ENCODE results near the gene TCHH.

TCHH gene

GRCh38 chr1:152107031-152107983 is 7.9 kb downstream of the TCHH start:
- Histone ChIP-seq H2BK15ac (ENCODE audit: low read depth, poor library complexity, severe bottlenecking) (no peak overlapping the region), H3K4me2 (ENCODE audit: low read length, poor library complexity, severe bottlenecking) (no peak overlapping the region), H3K9me3 (ENCODE audit: control insufficient read depth, low read length) (no peaks in the 10 kb centered on the region), H3K4ac (ENCODE audit: low read depth in 1 of 2, low read length in 2 of 2) (no peak overlapping the region), H4K8ac (ENCODE audit: low read length) (no peak overlapping the region), H3K14ac (ENCODE audit: low read length in 2 of 2) (no peak overlapping the region), H3K36me3 (ENCODE audit: control insufficient read depth in 1 of 2, insufficient read depth in 2 of 2, low read depth in 1 of 2, low read length in 2 of 2) (no peaks in the 10 kb centered on the region), H2BK12ac (ENCODE audit: low read length in 2 of 2) (no peak overlapping the region), H3K4me1 (ENCODE audit: control insufficient read depth, insufficient read depth, low read depth, low read length) (no peaks in the 10 kb centered on the region), H3K27me3 (ENCODE audit: control insufficient read depth in 1 of 2, insufficient read depth in 1 of 2, low read length in 2 of 2) (peaks cover 22 to 75% of the 10 kb centered on the region in 2 experiments), H4K91ac (ENCODE audit: low read length) (no peak overlapping the region), H3K23ac (ENCODE audit: low read length in 2 of 2) (no peak overlapping the region), H2AK5ac (ENCODE audit: low read length, severe bottlenecking) (no peak overlapping the region), H2AFZ (ENCODE audit: low read depth, low read length) (no peak overlapping the region), H3K18ac (ENCODE audit: low read depth in 1 of 2, low read length in 2 of 2) (no peak overlapping the region), H2BK120ac (ENCODE audit: low read depth, low read length) (no peak overlapping the region), H3K79me1 (replicated peaks; ENCODE audit: low read length, poor library complexity, severe bottlenecking) (no peaks in the 10 kb centered on the region), H3K9ac (ENCODE audit: low read length) (peak overlapping the region; percentile 56), H3K4me3 (ENCODE audit: insufficient read depth in 1 of 2, low read depth in 1 of 2, low read length in 2 of 2) (peak overlapping the region in 1 of 2 experiments; percentile 81), H3K27ac (ENCODE audit: low read length, poor library complexity, severe bottlenecking) (no peak overlapping the region), H2BK5ac (ENCODE audit: low read depth, low read length, poor library complexity, severe bottlenecking) (no peak overlapping the region)
- DNase-seq = no peak
- WGBS = 74% methylated on average over 40 of the region's 41 CpGs

GRCh38 chr1:152104854-152105253 is 10.4 kb downstream of the TCHH start:
- Histone ChIP-seq H3K79me1 (replicated peaks; ENCODE audit: low read length, poor library complexity, severe bottlenecking) (no peaks in the 10 kb centered on the region), H3K9me3 (ENCODE audit: control insufficient read depth, low read length) (no peaks in the 10 kb centered on the region), H3K27me3 (ENCODE audit: control insufficient read depth in 1 of 2, insufficient read depth in 1 of 2, low read length in 2 of 2) (peaks cover 7 to 84% of the 10 kb centered on the region in 2 experiments), H2BK120ac (ENCODE audit: low read depth, low read length) (no peak overlapping the region), H2BK15ac (ENCODE audit: low read depth, poor library complexity, severe bottlenecking) (no peak overlapping the region), H3K4me2 (ENCODE audit: low read length, poor library complexity, severe bottlenecking) (no peak overlapping the region), H2AK5ac (ENCODE audit: low read length, severe bottlenecking) (no peak overlapping the region), H4K91ac (ENCODE audit: low read length) (no peak overlapping the region), H2BK5ac (ENCODE audit: low read depth, low read length, poor library complexity, severe bottlenecking) (no peak overlapping the region), H3K4me3 (ENCODE audit: insufficient read depth in 1 of 2, low read depth in 1 of 2, low read length in 2 of 2) (no peak overlapping the region), H3K14ac (ENCODE audit: low read length in 2 of 2) (no peak overlapping the region), H3K23ac (ENCODE audit: low read length in 2 of 2) (no peak overlapping the region), H3K18ac (ENCODE audit: low read depth in 1 of 2, low read length in 2 of 2) (no peak overlapping the region), H3K4me1 (ENCODE audit: control insufficient read depth, insufficient read depth, low read depth, low read length) (no peaks in the 10 kb centered on the region), H2AFZ (ENCODE audit: low read depth, low read length) (no peak overlapping the region), H3K27ac (ENCODE audit: low read length, poor library complexity, severe bottlenecking) (no peak overlapping the region), H3K4ac (ENCODE audit: low read depth in 1 of 2, low read length in 2 of 2) (no peak overlapping the region), H2BK12ac (ENCODE audit: low read length in 2 of 2) (no peak overlapping the region), H4K8ac (ENCODE audit: low read length) (no peak overlapping the region), H3K9ac (ENCODE audit: low read length) (no peak overlapping the region), H3K36me3 (ENCODE audit: control insufficient read depth in 1 of 2, insufficient read depth in 2 of 2, low read depth in 1 of 2, low read length in 2 of 2) (no peaks in the 10 kb centered on the region)
- DNase-seq = no peak
- WGBS = no CpG with 5 or more reads among the region's 2 CpGs

- H3K36me3 ChIP-seq (ENCODE audit: control insufficient read depth in 1 of 2, insufficient read depth in 2 of 2, low read depth in 1 of 2, low read length in 2 of 2) = no peaks in the 10 kb centered on the region
- H4K8ac ChIP-seq (ENCODE audit: low read length) = no peak overlapping the region
- H3K27ac ChIP-seq (ENCODE audit: low read length, poor library complexity, severe bottlenecking) = no peak overlapping the region
- H3K79me1 ChIP-seq (replicated peaks; ENCODE audit: low read length, poor library complexity, severe bottlenecking) = no peaks in the 10 kb centered on the region
- 49% methylated on average over 2 of the region's 3 CpGs for WGBS
- H2BK120ac ChIP-seq (ENCODE audit: low read depth, low read length) = no peak overlapping the region
- no peak overlapping the region for H2BK12ac ChIP-seq (ENCODE audit: low read length in 2 of 2)
- no peak overlapping the region for H3K4ac ChIP-seq (ENCODE audit: low read depth in 1 of 2, low read length in 2 of 2)
- no peak overlapping the region for H3K4me3 ChIP-seq (ENCODE audit: insufficient read depth in 1 of 2, low read depth in 1 of 2, low read length in 2 of 2)
- H3K14ac ChIP-seq (ENCODE audit: low read length in 2 of 2) = no peak overlapping the region
- H3K9me3 ChIP-seq (ENCODE audit: control insufficient read depth, low read length) = peaks cover 29% of the 10 kb centered on the region
- no peaks in the 10 kb centered on the region for H3K4me1 ChIP-seq (ENCODE audit: control insufficient read depth, insufficient read depth, low read depth, low read length)
- no peak for DNase-seq
- no peak overlapping the region for H3K9ac ChIP-seq (ENCODE audit: low read length)
- no peak overlapping the region for H3K4me2 ChIP-seq (ENCODE audit: low read length, poor library complexity, severe bottlenecking)
- no peak overlapping the region for H2AK5ac ChIP-seq (ENCODE audit: low read length, severe bottlenecking)
- no peak overlapping the region for H2AFZ ChIP-seq (ENCODE audit: low read depth, low read length)
- H3K23ac ChIP-seq (ENCODE audit: low read length in 2 of 2) = no peak overlapping the region
- peaks cover 0 to 18% of the 10 kb centered on the region in 2 experiments for H3K27me3 ChIP-seq (ENCODE audit: control insufficient read depth in 1 of 2, insufficient read depth in 1 of 2, low read length in 2 of 2)
- H2BK15ac ChIP-seq (ENCODE audit: low read depth, poor library complexity, severe bottlenecking) = no peak overlapping the region
- no peak overlapping the region for H3K18ac ChIP-seq (ENCODE audit: low read depth in 1 of 2, low read length in 2 of 2)
- no peak overlapping the region for H2BK5ac ChIP-seq (ENCODE audit: low read depth, low read length, poor library complexity, severe bottlenecking)
- H4K91ac ChIP-seq (ENCODE audit: low read length) = no peak overlapping the region
Measured at GRCh38 chr1:152096931-152097330, 18.3 kb downstream of the TCHH start.

GRCh38 chr1:152089014-152089674 is 26.1 kb downstream of the TCHH start, which contains the start of gene TCHHL1:
TCHHL1 (minus strand) TSS chr1:152089064; CDS start chr1:152088143, 921 bp downstream.
- no peak within 1 kb of the TSS for H3K18ac ChIP-seq (ENCODE audit: low read depth in 1 of 2, low read length in 2 of 2)
- H3K4me3 ChIP-seq (ENCODE audit: insufficient read depth in 1 of 2, low read depth in 1 of 2, low read length in 2 of 2) = no peak within 1 kb of the TSS
- no peak within 1 kb of the TSS for H4K8ac ChIP-seq (ENCODE audit: low read length)
- no peak within 1 kb of the TSS for H3K27ac ChIP-seq (ENCODE audit: low read length, poor library complexity, severe bottlenecking)
- H2BK15ac ChIP-seq (ENCODE audit: low read depth, poor library complexity, severe bottlenecking) = no peak within 1 kb of the TSS
- no peak within 1 kb of the TSS for H2AFZ ChIP-seq (ENCODE audit: low read depth, low read length)
- H2BK5ac ChIP-seq (ENCODE audit: low read depth, low read length, poor library complexity, severe bottlenecking) = no peak within 1 kb of the TSS
- peaks cover 12 to 43% of the 10 kb centered on the region in 2 experiments for H3K27me3 ChIP-seq (ENCODE audit: control insufficient read depth in 1 of 2, insufficient read depth in 1 of 2, low read length in 2 of 2)
- H3K4me2 ChIP-seq (ENCODE audit: low read length, poor library complexity, severe bottlenecking) = no peak within 1 kb of the TSS
- no peak within 1 kb of the TSS for H3K14ac ChIP-seq (ENCODE audit: low read length in 2 of 2)
- whole genome bisulfite sequencing = 55% methylated on average over 4 of the region's 5 CpGs
- H3K23ac ChIP-seq (ENCODE audit: low read length in 2 of 2) = no peak within 1 kb of the TSS
- H2BK120ac ChIP-seq (ENCODE audit: low read depth, low read length) = no peak within 1 kb of the TSS
- no peaks in the 10 kb centered on the region for H3K4me1 ChIP-seq (ENCODE audit: control insufficient read depth, insufficient read depth, low read depth, low read length)
- no peak within 1 kb of the TSS for H2AK5ac ChIP-seq (ENCODE audit: low read length, severe bottlenecking)
- no peak for DNase-seq
- H3K36me3 ChIP-seq (ENCODE audit: control insufficient read depth in 1 of 2, insufficient read depth in 2 of 2, low read depth in 1 of 2, low read length in 2 of 2) = no peaks in the 10 kb centered on the region
- no peak within 1 kb of the TSS for H2BK12ac ChIP-seq (ENCODE audit: low read length in 2 of 2)
- no peak within 1 kb of the TSS for H3K4ac ChIP-seq (ENCODE audit: low read depth in 1 of 2, low read length in 2 of 2)
- no peak within 1 kb of the TSS for H4K91ac ChIP-seq (ENCODE audit: low read length)
- H3K79me1 ChIP-seq (replicated peaks; ENCODE audit: low read length, poor library complexity, severe bottlenecking) = no peaks in the 10 kb centered on the region
- no peak within 1 kb of the TSS for H3K9ac ChIP-seq (ENCODE audit: low read length)
- H3K9me3 ChIP-seq (ENCODE audit: control insufficient read depth, low read length) = peaks cover 26% of the 10 kb centered on the region
